IMR-90 (cell line): ENCODE results near the gene B3GNT5. TPM values are rescaled to one million over a fixed set of nuclear protein-coding genes. Genes with fewer than 3 reads are reported as not detected.

Experiments
- ATAC-seq: fragments of 200-7000 bp; cut with Tn5 transposase; 2 replicates; pipeline ENCODE4 v1.9.1; 2020; ENCODE audit warnings: low read depth, mild to moderate bottlenecking, moderate library complexity
- BruUV-seq: library from RNA; stranded (reverse); fragments of 400-500 nt; replicated peaks from 2 replicates; lab custom pipeline; 2021; lab: Mats Ljungman, UMichigan
- CTCF ChIA-PET: fragments of 300-600 bp; formaldehyde crosslinking; extraction: SDS; loops from one replicate; lab custom pipeline; 2021; ENCODE audit warnings: antibody characterized with exemption; lab: Yijun Ruan, JAX
- POLR2A ChIA-PET: fragments of 300-600 bp; sonication (Branson Sonifier 250); formaldehyde crosslinking; loops from one replicate; lab custom pipeline; 2022; ENCODE audit warnings: antibody characterized with exemption; ENCODE audit not compliant: unreplicated experiment; lab: Charles Lee
- DNase-seq: peaks from one replicate; pipeline ENCODE4 v3.0.0; 2013
- H2AFZ ChIP-seq: replicated peaks from 2 replicates; pipeline ENCODE3; 2013; ENCODE audit warnings: low read length, mild to moderate bottlenecking; ENCODE audit not compliant: poor library complexity
- H2AK5ac ChIP-seq: 2 replicates; pipeline ENCODE4 v1.6.1; 2013; ENCODE audit warnings: low read depth, low read length, inconsistent platforms
- H2AK9ac ChIP-seq: replicated peaks from 2 replicates; pipeline ENCODE3; 2013; ENCODE audit warnings: mild to moderate bottlenecking, low read depth, low read length, moderate library complexity; ENCODE audit not compliant: poor library complexity
- H2BK120ac ChIP-seq: 2 replicates; pipeline ENCODE4 v1.6.1; 2013; ENCODE audit warnings: low read depth, low read length, inconsistent platforms
- H2BK15ac ChIP-seq: 3 replicates; pipeline ENCODE4 v1.6.1; 2013; ENCODE audit warnings: low read depth, low read length, inconsistent platforms
- H2BK20ac ChIP-seq: 2 replicates; pipeline ENCODE4 v1.6.1; 2013; ENCODE audit warnings: low read depth, mild to moderate bottlenecking, inconsistent platforms, low read length, moderate library complexity
- H2BK5ac ChIP-seq: 2 replicates; pipeline ENCODE4 v1.6.1; 2013; ENCODE audit warnings: mild to moderate bottlenecking, low read depth, low read length, inconsistent platforms; ENCODE audit not compliant: poor library complexity, severe bottlenecking
- H3K14ac ChIP-seq: replicated peaks from 2 replicates; pipeline ENCODE4 v1.6.1; 2013; ENCODE audit warnings: low read depth, low read length, inconsistent platforms
- H3K18ac ChIP-seq: 2 replicates; pipeline ENCODE4 v1.6.1; 2013; ENCODE audit warnings: low read depth, low read length, control low read depth
- H3K23ac ChIP-seq: 2 replicates; pipeline ENCODE4 v1.6.1; 2013; ENCODE audit warnings: low read depth, low read length, inconsistent platforms
- H3K27ac ChIP-seq: 2 replicates; pipeline ENCODE4 v1.5.1; 2013; ENCODE audit warnings: mild to moderate bottlenecking, control low read depth, low read length; ENCODE audit not compliant: insufficient read depth
- H3K27me3 ChIP-seq: 2 replicates; pipeline ENCODE4 v1.6.1; 2013; ENCODE audit warnings: low read length; ENCODE audit not compliant: control insufficient read depth, insufficient read depth
- H3K36me3 ChIP-seq: 2 replicates; pipeline ENCODE4 v1.6.1; 2013; ENCODE audit warnings: low read length, mixed read lengths; ENCODE audit not compliant: control insufficient read depth, insufficient read depth
- H3K4ac ChIP-seq: 2 replicates; pipeline ENCODE4 v1.6.1; 2013; ENCODE audit warnings: low read depth, low read length, inconsistent platforms
- H3K4me1 ChIP-seq: 2 replicates; pipeline ENCODE4 v1.6.1; 2013; ENCODE audit warnings: low read length, mixed read lengths; ENCODE audit not compliant: control insufficient read depth, insufficient read depth
- H3K4me2 ChIP-seq: 2 replicates; pipeline ENCODE4 v1.6.1; 2013; ENCODE audit warnings: low read depth, mild to moderate bottlenecking, control low read depth, low read length, moderate library complexity
- H3K4me3 ChIP-seq: 2 replicates; pipeline ENCODE4 v1.5.1; 2013; ENCODE audit warnings: low read depth, mild to moderate bottlenecking, control low read depth, low read length, moderate library complexity; ENCODE audit not compliant: insufficient read depth
- H3K56ac ChIP-seq: 2 replicates; pipeline ENCODE4 v1.6.1; 2013; ENCODE audit warnings: low read length, inconsistent platforms; ENCODE audit not compliant: insufficient read depth; ENCODE audit errors: extremely low read depth
- H3K79me1 ChIP-seq, 2 experiments: 2 replicates each; pipeline ENCODE4 v1.6.1; 2013; ENCODE audit warnings: low read length in 2 of 2, inconsistent platforms in 1 of 2, low read depth in 1 of 2
- H3K9ac ChIP-seq: 2 replicates; pipeline ENCODE4 v1.6.1; 2013; ENCODE audit warnings: low read depth, low read length, control low read depth
- H3K9me1 ChIP-seq: 2 replicates; pipeline ENCODE4 v1.6.1; 2013; ENCODE audit warnings: low read length, inconsistent platforms; ENCODE audit not compliant: insufficient read depth
- H3K9me3 ChIP-seq: 2 replicates; pipeline ENCODE4 v1.6.1; 2013; ENCODE audit warnings: low read length; ENCODE audit not compliant: control insufficient read depth, insufficient read depth
- H4K20me1 ChIP-seq: 2 replicates; pipeline ENCODE4 v1.6.1; 2013; ENCODE audit warnings: low read length, inconsistent platforms; ENCODE audit not compliant: insufficient read depth
- H4K5ac ChIP-seq: 2 replicates; pipeline ENCODE4 v1.6.1; 2013; ENCODE audit warnings: mild to moderate bottlenecking, low read depth, low read length, control low read depth
- H4K8ac ChIP-seq, 2 experiments: 2 replicates each; pipeline ENCODE4 v1.6.1; 2013; ENCODE audit warnings: low read depth in 2 of 2, low read length in 2 of 2, control low read depth in 1 of 2, inconsistent platforms in 1 of 2
- H4K91ac ChIP-seq: 2 replicates; pipeline ENCODE4 v1.6.1; 2013; ENCODE audit warnings: low read depth, low read length, inconsistent platforms; ENCODE audit not compliant: insufficient read depth
- BHLHE40 ChIP-seq: fragments of 150-350 bp; IDR thresholded peaks from 2 replicates; pipeline ENCODE4 v1.6.1; 2016; ENCODE audit warnings: mild to moderate bottlenecking, low read depth, low read length
- CEBPB ChIP-seq: IDR thresholded peaks from 2 replicates; pipeline ENCODE4 v1.6.1; 2012; ENCODE audit warnings: low read depth, low read length, improper control_type of control experiment
- CHD1 ChIP-seq: IDR thresholded peaks from 2 replicates; pipeline ENCODE4 v1.6.1; 2012; ENCODE audit warnings: low read depth, low read length, improper control_type of control experiment
- ELK1 ChIP-seq: fragments of 150-350 bp; IDR thresholded peaks from 2 replicates; pipeline ENCODE4 v1.6.1; 2016; ENCODE audit warnings: low read depth, mild to moderate bottlenecking, low read length, moderate library complexity, borderline replicate concordance
- FOS ChIP-seq: fragments of 150-350 bp; IDR thresholded peaks from 2 replicates; pipeline ENCODE4 v1.6.1; 2016; ENCODE audit warnings: low read depth, low read length
- MAFK ChIP-seq: IDR thresholded peaks from 2 replicates; pipeline ENCODE4 v1.6.1; 2012; ENCODE audit warnings: low read depth, low read length, improper control_type of control experiment
- MAZ ChIP-seq: IDR thresholded peaks from 2 replicates; pipeline ENCODE4 v1.6.1; 2012; ENCODE audit warnings: low read depth, mild to moderate bottlenecking, low read length, improper control_type of control experiment, moderate library complexity, borderline replicate concordance
- MXI1 ChIP-seq: IDR thresholded peaks from 2 replicates; pipeline ENCODE4 v1.6.1; 2012; ENCODE audit warnings: low read depth, mild to moderate bottlenecking, low read length, moderate library complexity, borderline replicate concordance
- NFE2L2 ChIP-seq: fragments of 150-350 bp; IDR thresholded peaks from 2 replicates; pipeline ENCODE4 v1.6.1; 2016; ENCODE audit warnings: low read depth, mild to moderate bottlenecking, low read length
- POLR2A ChIP-seq: IDR thresholded peaks from 2 replicates; pipeline ENCODE4 v1.6.1; 2012; ENCODE audit warnings: mild to moderate bottlenecking, low read depth, low read length
- RAD21 ChIP-seq: IDR thresholded peaks from 2 replicates; pipeline ENCODE4 v1.6.1; 2012; ENCODE audit warnings: low read length, improper control_type of control experiment
- RCOR1 ChIP-seq: IDR thresholded peaks from 2 replicates; pipeline ENCODE4 v1.6.1; 2012; ENCODE audit warnings: mild to moderate bottlenecking, low read length, improper control_type of control experiment; ENCODE audit not compliant: insufficient replicate concordance
- RFX5 ChIP-seq: IDR thresholded peaks from 2 replicates; pipeline ENCODE4 v1.8.0; 2012; ENCODE audit warnings: low read depth, mild to moderate bottlenecking, low read length, moderate library complexity
- SMC3 ChIP-seq: fragments of 150-350 bp; IDR thresholded peaks from 2 replicates; pipeline ENCODE4 v1.6.1; 2016; ENCODE audit warnings: low read depth, mild to moderate bottlenecking, antibody characterized with exemption, low read length, moderate library complexity
- USF2 ChIP-seq: fragments of 150-350 bp; IDR thresholded peaks from 2 replicates; pipeline ENCODE4 v1.6.1; 2017; ENCODE audit warnings: mild to moderate bottlenecking, antibody characterized with exemption, low read length, low read depth
- WGBS, 2 experiments: methylation state at CpG; one replicate each; pipeline versions ENCODE4 v1.1.5 to v1.1.7; 2013; ENCODE audit warnings: missing lambda C conversion rate in 2 of 2; ENCODE audit not compliant: insufficient read length in 1 of 2; ENCODE audit errors: extremely low coverage in 2 of 2; 5-methylcytosine and 5-hydroxymethylcytosine counted together
- dilution Hi-C: fragments of 300-500 bp; cut with HindIII; formaldehyde crosslinking; loops from one replicate; pipeline ENCODE4 v1.14.3; 2018; ENCODE audit warnings: low sequenced_read_pairs; ENCODE audit not compliant: unreplicated experiment
- in situ Hi-C: fragments of 300-500 bp; cut with MboI; formaldehyde crosslinking; loops from 3 replicates; pipeline ENCODE4 v1.14.3; 2019; ENCODE audit warnings: low sequenced_read_pairs, inconsistent platforms, mixed read lengths
- intact Hi-C: fragments of 100-400 bp; cut with micrococcal nuclease; formaldehyde crosslinking; loops from 2 replicates; pipeline ENCODE4 v1.10.0; 2022
- polyA plus RNA-seq, 3 experiments: library from polyadenylated mRNA; depleted of rRNA; stranded (reverse); fragments of >200 nt; gene quantifications; 2 replicates each; pipeline ENCODE4 v1.2.3, GENCODE V29; 2012; ENCODE audit warnings: low replicate concordance in 1 of 3
- total RNA-seq: library from RNA; depleted of rRNA; stranded (reverse); fragments of >200 nt; gene quantifications from 2 replicates; pipeline ENCODE4 v1.2.3, GENCODE V29; 2012
- TF ChIP-seq, protein P1 (sequence below): conservative IDR thresholded peaks from 2 replicates; pipeline ENCODE4 v1.5.1; 2012; ENCODE audit warnings: mild to moderate bottlenecking, low read depth, low read length, improper control_type of control experiment

Gene B3GNT5
- total and polyA plus RNA-seq, 2 of the 4 experiments (the other 2 are of a cell fraction), result 1.6 to 3.4 TPM

- no peak overlapping the region for H3K14ac ChIP-seq
- no peak overlapping the region for H3K23ac ChIP-seq
- H4K20me1 ChIP-seq, result no peaks in the 10 kb centered on the region
- no TSS peak for BruUV-seq
- no peak overlapping the region for H3K56ac ChIP-seq
- H2AK5ac ChIP-seq, result no peak overlapping the region
- no peak overlapping the region for H3K4me3 ChIP-seq
- no peaks in the 10 kb centered on the region for H3K9me3 ChIP-seq
- H4K8ac ChIP-seq, result no peak overlapping the region
- intact Hi-C loops, result no loop called here
- no peak overlapping the region for H4K5ac ChIP-seq
- WGBS, 2 experiments, result no CpG with 5 or more reads among the region's 2 CpGs
- ATAC-seq, result 0 out of 2 replicates have a peak, but pooled peaks have one; percentile 36
- in situ Hi-C loops, result no loop called here
- no peak overlapping the region for H3K9ac ChIP-seq
- no peak overlapping the region for H3K18ac ChIP-seq
- no peaks in the 10 kb centered on the region for H3K79me1 ChIP-seq
- H3K4me1 ChIP-seq, result peaks cover 4% of the 10 kb centered on the region
- H4K91ac ChIP-seq, result no peak overlapping the region
- H2BK120ac ChIP-seq, result no peak overlapping the region
- no peaks in the 10 kb centered on the region for H3K27me3 ChIP-seq
- peak; percentile 74 for DNase-seq
- no peaks in the 10 kb centered on the region for H3K36me3 ChIP-seq
- no peak overlapping the region for H3K4me2 ChIP-seq
- ChIA-PET CTCF (no interaction called here), POLR2A (no interaction called here)
- H2BK20ac ChIP-seq, result no peak overlapping the region
- no peak for TF ChIP-seq USF2
- TF ChIP-seq ELK1, result no peak
- TF ChIP-seq FOS, result no peak
- no peak for TF ChIP-seq MAZ
- TF ChIP-seq MAFK, result no peak
- no peak for TF ChIP-seq NFE2L2
- no peak for TF ChIP-seq RFX5
- TF ChIP-seq CHD1, result no peak
- TF ChIP-seq CEBPB, result no peak
- TF ChIP-seq, protein P1, sequence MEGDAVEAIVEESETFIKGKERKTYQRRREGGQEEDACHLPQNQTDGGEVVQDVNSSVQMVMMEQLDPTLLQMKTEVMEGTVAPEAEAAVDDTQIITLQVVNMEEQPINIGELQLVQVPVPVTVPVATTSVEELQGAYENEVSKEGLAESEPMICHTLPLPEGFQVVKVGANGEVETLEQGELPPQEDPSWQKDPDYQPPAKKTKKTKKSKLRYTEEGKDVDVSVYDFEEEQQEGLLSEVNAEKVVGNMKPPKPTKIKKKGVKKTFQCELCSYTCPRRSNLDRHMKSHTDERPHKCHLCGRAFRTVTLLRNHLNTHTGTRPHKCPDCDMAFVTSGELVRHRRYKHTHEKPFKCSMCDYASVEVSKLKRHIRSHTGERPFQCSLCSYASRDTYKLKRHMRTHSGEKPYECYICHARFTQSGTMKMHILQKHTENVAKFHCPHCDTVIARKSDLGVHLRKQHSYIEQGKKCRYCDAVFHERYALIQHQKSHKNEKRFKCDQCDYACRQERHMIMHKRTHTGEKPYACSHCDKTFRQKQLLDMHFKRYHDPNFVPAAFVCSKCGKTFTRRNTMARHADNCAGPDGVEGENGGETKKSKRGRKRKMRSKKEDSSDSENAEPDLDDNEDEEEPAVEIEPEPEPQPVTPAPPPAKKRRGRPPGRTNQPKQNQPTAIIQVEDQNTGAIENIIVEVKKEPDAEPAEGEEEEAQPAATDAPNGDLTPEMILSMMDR, result no peak
- TF ChIP-seq POLR2A, result no peak
- TF ChIP-seq RAD21, result no peak
- TF ChIP-seq SMC3, result no peak
- no peak for TF ChIP-seq BHLHE40
- no peak for TF ChIP-seq RCOR1
- no peak for TF ChIP-seq MXI1
- no peak overlapping the region for H2AFZ ChIP-seq
- no peak overlapping the region for H2AK9ac ChIP-seq
- no peak overlapping the region for H2BK5ac ChIP-seq
- H3K9me1 ChIP-seq, result peaks cover 3% of the 10 kb centered on the region; the same call in 1 of the 2 replicates
- no peak overlapping the region for H3K4ac ChIP-seq
- dilution Hi-C loops, result no loop called here
- H2BK15ac ChIP-seq, result no peak overlapping the region
- H3K27ac ChIP-seq, result no peak overlapping the region
Measured at GRCh38 chr3:183283886-183284285, 30.8 kb downstream of the B3GNT5 start.
